MCF 10A (cell line): Measurements from ENCODE around the gene HJURP. TPM values are rescaled to one million over a fixed set of nuclear protein-coding genes. Genes with fewer than 3 reads are reported as not detected.
A peak's percentile ranks its signal among the peaks of the same experiment; 100 is the strongest.

Experiments
- BruUV-seq: library from RNA; stranded (reverse); fragments of 400-500 nt; replicated peaks from 2 replicates; lab custom pipeline; 2021; lab: Mats Ljungman, UMichigan
- CTCF ChIA-PET: fragments of 300-600 bp; sonication (Branson Sonifier 250); formaldehyde crosslinking; extraction: SDS; loops from one replicate; lab custom pipeline; 2021; ENCODE audit warnings: antibody characterized with exemption, inconsistent platforms; lab: Yijun Ruan, JAX
- POLR2A ChIA-PET: fragments of 300-600, 350-650 bp; sonication (Branson Sonifier 250); formaldehyde crosslinking; extraction: SDS; loops from one replicate; lab custom pipeline; 2020; ENCODE audit warnings: antibody characterized with exemption, inconsistent platforms; lab: Yijun Ruan, JAX
- DNase-seq: peaks from one replicate; pipeline ENCODE4 v3.0.0-alpha.2; 2018; ENCODE audit not compliant: unreplicated experiment
- H3K27ac Mint-ChIP-seq: one replicate; pipeline ENCODE4 v1.8.0; 2022; ENCODE audit warnings: mild to moderate bottlenecking, low read depth, mixed read lengths; ENCODE audit not compliant: unreplicated experiment
- H3K27me3 Mint-ChIP-seq: one replicate; pipeline ENCODE4 v1.8.0; 2022; ENCODE audit warnings: mixed read lengths; ENCODE audit not compliant: insufficient read depth, unreplicated experiment
- H3K36me3 Mint-ChIP-seq: one replicate; pipeline ENCODE4 v1.8.0; 2022; ENCODE audit warnings: mild to moderate bottlenecking, moderate library complexity, mixed read lengths; ENCODE audit not compliant: insufficient read depth, unreplicated experiment
- H3K4me1 Mint-ChIP-seq: one replicate; pipeline ENCODE4 v1.8.0; 2022; ENCODE audit warnings: mixed read lengths; ENCODE audit not compliant: insufficient read depth, unreplicated experiment
- H3K4me3 Mint-ChIP-seq: one replicate; pipeline ENCODE4 v1.8.0; 2022; ENCODE audit warnings: mild to moderate bottlenecking, moderate library complexity, mixed read lengths; ENCODE audit not compliant: unreplicated experiment
- H3K9me3 Mint-ChIP-seq: one replicate; pipeline ENCODE4 v1.8.0; 2022; ENCODE audit warnings: mixed read lengths; ENCODE audit not compliant: unreplicated experiment
- intact Hi-C: fragments of 100-400 bp; cut with micrococcal nuclease; formaldehyde crosslinking; loops from 2 replicates; pipeline ENCODE4 v1.14.1; 2022
- total RNA-seq: library from RNA; stranded (reverse); gene quantifications from 2 replicates; pipeline ENCODE4 v1.2.3, GENCODE V29; 2022
- TF ChIP-seq, protein P1 (sequence below): fragments of 200-600 bp; IDR thresholded peaks from one replicate; pipeline ENCODE4 v1.8.0; 2022; ENCODE audit warnings: antibody characterized with exemption, mild to moderate bottlenecking; ENCODE audit not compliant: unreplicated experiment

The HJURP gene
- total RNA-seq, 1 experiment from 2014 or later = 29.3 TPM

DNA sequence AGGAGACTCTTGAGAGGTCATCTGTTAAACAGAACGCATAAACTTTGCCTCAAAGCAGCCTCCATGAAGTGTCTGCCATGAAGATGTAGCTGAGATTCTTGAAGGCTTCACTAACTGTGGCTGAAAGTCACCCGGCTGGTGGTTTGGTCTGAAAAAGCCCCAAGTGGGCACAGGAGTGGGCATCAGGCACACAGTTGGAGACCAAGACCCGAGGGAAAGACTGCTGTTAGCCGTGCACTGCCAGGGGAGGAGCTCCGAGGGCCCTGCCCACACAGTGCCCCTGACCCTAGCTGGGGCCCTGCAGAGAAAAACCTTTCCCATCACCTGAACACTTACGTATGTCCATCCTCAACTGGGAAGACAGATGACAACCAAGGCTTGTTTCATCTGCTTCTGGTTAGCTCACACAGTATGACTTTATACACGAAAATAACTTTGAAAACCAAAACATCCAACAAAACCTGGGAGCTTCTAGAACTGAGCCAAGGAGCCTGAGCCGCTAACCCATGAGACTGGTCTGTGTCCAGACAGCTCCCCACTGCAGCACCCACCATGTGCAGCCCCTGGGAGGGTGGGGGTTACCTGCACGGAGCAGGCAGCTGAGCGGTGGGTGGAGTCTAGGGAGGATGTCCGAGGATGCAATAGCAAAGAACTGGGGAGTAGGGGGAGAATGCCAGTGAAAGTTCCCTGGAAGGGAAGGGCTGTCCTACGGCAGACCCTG lies 15.4 kb downstream of the HJURP start:
- Mint-ChIP-seq H3K36me3 (peaks cover 20% of the 10 kb centered on the region), H3K4me1 (peaks cover 5% of the 10 kb centered on the region), H3K27me3 (no peaks in the 10 kb centered on the region), H3K9me3 (no peaks in the 10 kb centered on the region), H3K27ac (peak overlapping the region; percentile 50), H3K4me3 (no peak overlapping the region)
- ChIA-PET POLR2A (no interaction called here), CTCF (no interaction called here)
- BruUV-seq = no TSS peak
- TF ChIP-seq, protein P1, sequence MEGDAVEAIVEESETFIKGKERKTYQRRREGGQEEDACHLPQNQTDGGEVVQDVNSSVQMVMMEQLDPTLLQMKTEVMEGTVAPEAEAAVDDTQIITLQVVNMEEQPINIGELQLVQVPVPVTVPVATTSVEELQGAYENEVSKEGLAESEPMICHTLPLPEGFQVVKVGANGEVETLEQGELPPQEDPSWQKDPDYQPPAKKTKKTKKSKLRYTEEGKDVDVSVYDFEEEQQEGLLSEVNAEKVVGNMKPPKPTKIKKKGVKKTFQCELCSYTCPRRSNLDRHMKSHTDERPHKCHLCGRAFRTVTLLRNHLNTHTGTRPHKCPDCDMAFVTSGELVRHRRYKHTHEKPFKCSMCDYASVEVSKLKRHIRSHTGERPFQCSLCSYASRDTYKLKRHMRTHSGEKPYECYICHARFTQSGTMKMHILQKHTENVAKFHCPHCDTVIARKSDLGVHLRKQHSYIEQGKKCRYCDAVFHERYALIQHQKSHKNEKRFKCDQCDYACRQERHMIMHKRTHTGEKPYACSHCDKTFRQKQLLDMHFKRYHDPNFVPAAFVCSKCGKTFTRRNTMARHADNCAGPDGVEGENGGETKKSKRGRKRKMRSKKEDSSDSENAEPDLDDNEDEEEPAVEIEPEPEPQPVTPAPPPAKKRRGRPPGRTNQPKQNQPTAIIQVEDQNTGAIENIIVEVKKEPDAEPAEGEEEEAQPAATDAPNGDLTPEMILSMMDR = no peak
- DNase-seq = no peak
- intact Hi-C loops = no loop called here

DNA sequence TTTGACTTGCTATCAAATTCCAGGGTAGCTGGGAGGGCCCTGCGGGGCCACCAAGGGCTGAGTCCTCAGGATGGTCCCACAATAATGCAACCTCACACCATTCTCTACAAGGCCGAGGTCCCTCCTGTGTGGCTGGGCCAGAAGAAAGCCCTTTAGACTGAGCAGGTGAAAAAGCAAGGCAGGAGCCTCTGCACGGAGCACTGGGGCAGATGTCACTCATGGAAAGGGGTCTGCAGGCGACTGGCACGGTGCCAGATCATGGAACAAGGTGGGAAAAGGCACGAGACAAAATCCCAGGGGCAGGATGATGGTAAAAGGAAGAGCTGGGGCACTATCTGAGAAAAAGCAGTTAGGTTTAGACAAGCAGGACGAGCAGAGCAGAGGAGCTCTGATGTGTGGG lies 16.1 kb downstream of the HJURP start:
- H3K27ac Mint-ChIP-seq = no peak overlapping the region
- no peak for DNase-seq
- POLR2A ChIA-PET = interaction anchor here (0.7 to 0.9 kb wide), 2 partner anchors 13 to 1436 kb away, joined by 3 read pairs; no protein-coding TSS in a partner anchor
- no peak overlapping the region for H3K4me3 Mint-ChIP-seq
- peaks cover 5% of the 10 kb centered on the region for H3K4me1 Mint-ChIP-seq
- CTCF ChIA-PET = interaction anchor here (0.8 kb wide), 1 partner anchor 47 kb away, joined by 3 read pairs; no protein-coding TSS in a partner anchor
- no peaks in the 10 kb centered on the region for H3K27me3 Mint-ChIP-seq
- no peaks in the 10 kb centered on the region for H3K9me3 Mint-ChIP-seq
- TF ChIP-seq, protein P1 = no peak
- no TSS peak for BruUV-seq
- H3K36me3 Mint-ChIP-seq = peaks cover 24% of the 10 kb centered on the region
- intact Hi-C loops = no loop called here

DNA sequence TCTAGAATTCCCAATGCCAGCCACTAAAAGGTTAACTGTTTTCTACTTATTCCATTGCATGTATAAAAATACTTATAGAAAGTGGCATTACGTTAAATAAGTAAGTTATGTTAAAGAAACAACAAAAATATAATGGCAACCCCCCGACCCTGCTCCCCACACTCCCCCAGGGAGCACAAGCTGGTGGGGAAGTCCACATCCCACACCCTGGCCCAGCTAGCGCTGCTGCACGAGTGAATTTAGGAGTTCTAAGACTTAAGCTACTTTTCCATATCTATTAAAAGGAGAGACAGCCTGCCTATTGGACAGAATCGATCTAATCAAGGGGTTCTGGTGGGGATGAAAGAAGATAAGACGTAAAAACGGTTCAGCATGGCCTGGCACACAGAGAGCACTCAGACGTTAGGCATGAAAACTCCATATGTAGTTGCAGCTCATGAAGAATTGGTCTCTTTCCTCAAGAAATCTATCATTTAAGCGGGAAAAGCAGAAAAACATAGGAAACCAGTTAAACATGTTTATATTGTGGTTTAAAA lies 16.6 kb downstream of the HJURP start:
- CTCF ChIA-PET = interaction anchor here (0.7 to 0.8 kb wide), 2 partner anchors 47 to 465 kb away, joined by 3 read pairs; no protein-coding TSS in a partner anchor
- POLR2A ChIA-PET = interaction anchor here (0.7 to 0.9 kb wide), 2 partner anchors 14 to 1435 kb away, joined by 3 read pairs; no protein-coding TSS in a partner anchor
- DNase-seq = no peak
- Mint-ChIP-seq H3K27ac (no peak overlapping the region), H3K4me3 (no peak overlapping the region), H3K36me3 (peaks cover 24% of the 10 kb centered on the region), H3K27me3 (no peaks in the 10 kb centered on the region), H3K9me3 (no peaks in the 10 kb centered on the region), H3K4me1 (peaks cover 5% of the 10 kb centered on the region)
- intact Hi-C loops = no loop called here
- BruUV-seq = no TSS peak
- TF ChIP-seq, protein P1 = no peak

DNA sequence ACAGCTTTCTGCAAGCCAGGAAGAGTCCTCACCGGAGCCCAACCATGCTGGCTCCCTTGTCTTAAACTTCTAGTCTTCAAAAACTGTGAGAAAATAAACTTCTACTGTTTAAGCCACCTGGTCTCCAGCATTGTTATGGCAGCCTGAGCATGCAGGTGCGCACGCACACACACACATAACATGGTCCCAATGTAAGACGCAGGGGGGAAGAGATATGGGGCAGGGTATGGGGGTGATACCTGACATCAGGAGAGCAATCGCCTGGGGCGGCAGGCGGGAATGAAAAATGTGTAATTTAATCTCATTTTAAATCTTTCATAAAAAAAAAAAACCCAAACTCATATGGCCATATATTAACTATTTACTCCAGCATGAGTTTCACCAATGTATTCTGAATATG lies 18.0 kb downstream of the HJURP start:
- Mint-ChIP-seq H3K4me1 (peaks cover 5% of the 10 kb centered on the region), H3K27ac (no peak overlapping the region), H3K27me3 (no peaks in the 10 kb centered on the region), H3K36me3 (peaks cover 12% of the 10 kb centered on the region), H3K4me3 (no peak overlapping the region), H3K9me3 (no peaks in the 10 kb centered on the region)
- TF ChIP-seq, protein P1 = no peak
- POLR2A ChIA-PET = no interaction called here
- no TSS peak for BruUV-seq
- no peak for DNase-seq
- intact Hi-C loops = no loop called here
- CTCF ChIA-PET = no interaction called here
